Ramos (cell line): Measurements from ENCODE around the gene TULP4.
"Not testable (repeated sequence)": the region's sequence is repeated elsewhere in the genome, so short reads cannot be mapped to it uniquely, and the experiment has no call there.

Source experiments
- in situ Hi-C: fragments of 300-500 bp; cut with MboI; formaldehyde crosslinking; loops from one replicate; pipeline ENCODE4 v1.14.3; 2022; ENCODE audit warnings: low sequenced_read_pairs; ENCODE audit not compliant: unreplicated experiment

TULP4 gene

GRCh38 chr6:158536891-158537798, 224.9 kb downstream of the TULP4 start:
- in situ Hi-C loops: no loop called here

GRCh38 chr6:158538741-158539140, 226.5 kb downstream of the TULP4 start:
- in situ Hi-C loops: no loop called here

- in situ Hi-C loops: no loop called here
Measured at GRCh38 chr6:158539413-158539812, 227.1 kb downstream of the TULP4 start.

GRCh38 chr6:158539881-158540280, 227.6 kb downstream of the TULP4 start:
- in situ Hi-C loops: no loop called here

DNA sequence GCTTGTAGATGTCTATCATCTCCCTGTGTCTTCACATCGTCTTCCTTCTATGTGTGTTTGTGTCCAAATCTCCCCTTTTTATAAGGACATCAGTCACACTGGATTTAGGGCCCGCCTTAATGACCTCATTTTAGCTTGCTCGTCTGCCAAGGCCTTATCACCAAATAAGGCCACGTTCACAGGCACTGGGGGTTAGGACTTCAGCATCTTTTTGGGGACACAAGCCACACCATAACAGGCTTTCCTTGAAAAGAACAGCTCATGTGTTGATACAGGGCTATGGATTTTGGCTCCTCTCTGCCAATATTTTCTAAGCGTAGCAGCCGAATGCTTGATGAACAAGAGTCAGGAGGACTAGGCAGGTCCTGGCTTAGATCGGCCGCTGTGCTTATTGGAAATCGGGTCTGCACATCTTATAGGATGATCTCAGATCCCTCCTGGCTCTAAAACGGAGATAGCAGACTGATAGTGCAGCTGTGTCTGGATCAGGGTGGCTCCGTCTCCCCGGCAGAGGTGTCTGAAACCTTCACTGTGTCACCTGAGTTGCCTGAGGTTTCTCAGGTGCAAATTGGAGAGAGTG, 231.4 kb downstream of the TULP4 start:
- in situ Hi-C loops: no loop called here

DNA sequence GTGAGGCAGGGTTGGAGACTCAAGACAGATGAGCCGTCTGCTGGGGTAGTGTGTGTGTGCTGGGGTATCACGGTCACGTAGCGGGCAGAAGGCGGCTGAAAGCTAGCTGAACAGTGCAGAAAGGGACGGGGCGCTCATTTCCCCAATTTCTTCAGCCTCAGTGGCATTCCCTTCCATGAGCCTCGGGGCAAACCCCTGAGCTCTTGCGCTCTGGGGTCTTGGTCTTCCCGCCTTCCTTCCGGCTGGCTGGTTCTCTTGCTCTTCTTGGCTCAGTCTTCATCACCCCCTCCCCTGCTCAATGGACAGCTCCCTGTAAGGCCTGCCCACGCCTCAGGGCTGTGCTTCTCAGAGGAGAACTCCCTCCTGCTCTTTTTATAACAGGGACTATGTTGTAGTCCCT, 232.2 kb downstream of the TULP4 start:
- in situ Hi-C loops: no loop called here

- in situ Hi-C loops: no loop called here
Measured at GRCh38 chr6:158545043-158545966, 233.0 kb downstream of the TULP4 start.

DNA sequence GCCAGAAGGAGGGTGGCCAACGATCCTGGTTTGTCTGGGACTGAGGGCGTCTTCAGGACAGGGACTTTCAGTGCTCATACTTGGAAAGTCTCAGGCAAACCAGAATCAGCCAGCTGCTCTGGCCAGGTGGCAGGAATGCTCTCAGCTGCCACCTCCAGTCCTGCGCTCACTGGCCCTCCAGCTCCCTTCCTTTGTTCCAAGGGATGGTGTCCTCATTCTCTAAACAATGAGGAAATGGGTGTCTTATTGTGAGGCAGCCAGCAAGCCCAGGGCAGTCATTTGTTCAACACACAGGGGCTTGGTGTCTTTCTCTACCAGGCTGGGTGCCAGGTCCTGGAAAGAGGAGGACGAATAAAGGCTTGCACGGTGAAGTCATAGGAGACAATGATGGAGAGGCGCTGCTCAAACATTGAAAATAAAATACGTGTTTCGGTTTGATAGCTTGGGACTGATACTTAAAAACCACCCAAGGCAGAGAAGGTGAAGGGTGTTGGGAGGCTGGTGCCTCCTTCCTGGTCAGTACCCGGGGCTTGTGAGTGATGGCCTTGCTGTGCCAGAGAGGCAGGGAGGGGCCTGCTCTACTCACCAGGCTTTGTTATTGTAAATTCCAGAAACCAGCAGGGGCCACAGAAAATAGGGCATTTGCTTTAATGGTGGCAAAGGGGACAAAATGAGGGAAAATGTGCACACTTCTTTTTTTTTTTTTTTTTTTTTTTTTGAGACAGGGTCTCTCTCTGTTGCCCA, 236.3 kb downstream of the TULP4 start:
- in situ Hi-C loops: no loop called here

GRCh38 chr6:158552055-158552795, 240.0 kb downstream of the TULP4 start:
- in situ Hi-C loops: no loop called here

GRCh38 chr6:158552796-158553138, 240.5 kb downstream of the TULP4 start:
- in situ Hi-C loops: no loop called here

DNA sequence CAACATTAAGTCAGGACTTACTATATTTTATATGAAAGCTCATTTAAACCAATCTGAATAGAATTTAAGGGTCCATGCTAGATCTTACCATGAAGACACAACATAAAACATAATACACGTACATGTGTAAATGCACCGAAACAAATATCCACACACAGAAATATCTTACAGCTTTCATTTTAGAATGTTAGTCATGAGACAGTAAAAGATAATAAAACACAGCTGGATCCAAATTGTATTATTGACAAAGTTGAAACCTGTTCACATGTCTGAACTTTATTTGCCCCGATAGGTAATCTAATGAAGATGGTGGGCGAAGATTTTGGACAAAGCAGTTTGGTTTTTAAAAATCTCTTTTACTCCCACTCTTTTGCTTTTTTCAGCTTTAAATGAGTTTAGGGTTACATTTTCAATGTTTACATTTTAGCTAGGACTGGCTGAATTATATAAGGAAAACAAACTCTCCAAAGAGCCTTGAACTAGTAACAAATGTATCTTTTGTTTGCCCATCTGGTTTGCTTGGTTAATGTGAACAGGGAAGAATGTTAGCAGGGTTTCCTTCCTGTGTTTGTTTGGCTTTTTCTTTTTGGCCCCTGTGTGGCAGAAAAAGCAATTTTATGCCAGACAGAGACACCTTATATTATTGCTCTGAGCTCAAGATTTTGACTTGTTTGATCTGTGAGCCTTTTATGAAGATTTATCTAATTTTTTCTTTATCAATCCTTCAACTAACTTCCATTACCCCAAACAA, 242.5 kb downstream of the TULP4 start:
- in situ Hi-C loops: no loop called here

GRCh38 chr6:158556113-158556512, 243.8 kb downstream of the TULP4 start:
- in situ Hi-C loops: no loop called here

DNA sequence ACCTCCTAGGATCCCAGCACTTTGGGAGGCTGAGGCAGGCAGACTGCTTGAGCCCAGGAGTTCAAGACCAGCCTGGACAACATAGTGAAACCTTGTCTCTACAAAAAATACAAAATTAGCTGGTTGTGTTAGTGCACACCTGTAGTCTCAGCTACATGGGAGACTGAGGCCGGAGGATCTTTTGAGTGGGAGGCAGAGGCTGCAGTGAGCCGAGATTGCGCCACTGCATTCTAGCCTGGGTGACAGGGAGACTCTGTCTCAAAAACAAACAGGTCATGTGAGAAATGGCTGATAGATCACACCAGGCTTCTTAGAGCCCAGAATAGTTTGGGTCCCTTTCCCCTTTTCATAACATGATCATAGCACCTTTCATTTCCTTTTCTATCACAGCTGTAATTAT, 244.8 kb downstream of the TULP4 start:
- in situ Hi-C loops: not testable (repeated sequence)

DNA sequence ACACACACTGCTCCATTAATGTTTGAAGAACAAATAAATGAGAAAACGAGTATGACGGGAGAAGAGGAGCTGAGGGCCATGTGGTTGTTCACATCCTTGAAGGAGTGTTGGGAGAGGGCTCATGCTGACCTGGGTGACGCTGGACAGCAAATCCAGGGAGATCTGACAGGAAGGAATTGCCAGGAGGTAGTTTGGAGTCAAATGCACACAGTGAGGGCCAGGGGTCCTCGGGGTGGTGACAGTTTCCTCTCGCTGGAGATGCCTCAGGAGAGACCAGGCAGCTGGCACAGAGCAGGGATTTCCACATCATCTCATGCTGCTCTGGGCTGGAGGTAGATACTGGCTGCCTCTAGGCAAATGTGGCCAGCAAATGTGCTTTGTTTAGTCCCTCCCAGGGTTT, 245.7 kb downstream of the TULP4 start:
- in situ Hi-C loops: no loop called here

GRCh38 chr6:158558415-158559306, 246.4 kb downstream of the TULP4 start:
- in situ Hi-C loops: no loop called here

- in situ Hi-C loops: no loop called here
Measured at GRCh38 chr6:158559338-158559894, 247.2 kb downstream of the TULP4 start.
